Measurements from ENCODE around the gene ATP10B. TPM values are rescaled to one million over a fixed set of nuclear protein-coding genes. Genes with fewer than 3 reads are reported as not detected.

ATP10B gene
- total RNA-seq, 4 donors from 2014 or later: 17.9 to 29.6 (median 23.5) TPM

- DNase-seq (ENCODE audit: low spot score in 2 of 2): no peak
- 79% methylated on average over 5 of the region's 5 CpGs for WGBS, 2 donors
- intact Hi-C loops (cut with DNase I; ENCODE audit: low total_unique reads): no loop called here
- TF ChIP-seq CTCF (IDR thresholded peaks at IDR 0.05) (no peak), POLR2A (IDR thresholded peaks at IDR 0.05) (no peak)
- no peak overlapping the region for H3K4me3 ChIP-seq (ENCODE audit: low read depth, poor library complexity, severe bottlenecking)
Observed at GRCh38 chr5:160657622-160658458, 194.2 kb downstream of the ATP10B start.

GRCh38 chr5:160657068-160657507, 194.9 kb downstream of the ATP10B start:
- no peak overlapping the region for H3K4me3 ChIP-seq (ENCODE audit: low read depth, poor library complexity, severe bottlenecking)
- WGBS, 2 donors: 84 to 94% methylated on average over 1 of the region's 1 CpG
- TF ChIP-seq CTCF (IDR thresholded peaks at IDR 0.05) (no peak), POLR2A (IDR thresholded peaks at IDR 0.05) (no peak)

GRCh38 chr5:160655717-160656116, 196.3 kb downstream of the ATP10B start:
- intact Hi-C loops (cut with DNase I; ENCODE audit: low total_unique reads): no loop called here
- whole genome bisulfite sequencing, 2 donors: 91 to 92% methylated on average over 8 of the region's 8 CpGs
- no peak for TF ChIP-seq CTCF (IDR thresholded peaks at IDR 0.05)
- no peak for TF ChIP-seq POLR2A (IDR thresholded peaks at IDR 0.05)
- no peak for DNase-seq (ENCODE audit: low spot score in 2 of 2)
- no peak overlapping the region for H3K4me3 ChIP-seq (ENCODE audit: low read depth, poor library complexity, severe bottlenecking)

More at GRCh38 chr5:160657068-160657507, 194.9 kb downstream of the ATP10B start:
- DNase-seq (ENCODE audit: low spot score in 2 of 2): no peak
- intact Hi-C loops (cut with DNase I; ENCODE audit: low total_unique reads): no loop called here

GRCh38 chr5:160651692-160652645, 200.0 kb downstream of the ATP10B start:
- TF ChIP-seq POLR2A (IDR thresholded peaks at IDR 0.05) (no peak), CTCF (IDR thresholded peaks at IDR 0.05) (no peak)
- WGBS, 2 donors: 85 to 89% methylated on average over 9 of the region's 9 CpGs
- no peak for DNase-seq (ENCODE audit: low spot score in 2 of 2)
- intact Hi-C loops (cut with DNase I; ENCODE audit: low total_unique reads): no loop called here
- no peak overlapping the region for H3K4me3 ChIP-seq (ENCODE audit: low read depth, poor library complexity, severe bottlenecking)

- intact Hi-C loops (cut with DNase I; ENCODE audit: low total_unique reads): no loop called here
- TF ChIP-seq POLR2A (IDR thresholded peaks at IDR 0.05) (no peak), CTCF (IDR thresholded peaks at IDR 0.05) (no peak)
- DNase-seq (ENCODE audit: low spot score in 2 of 2): no peak
- no peak overlapping the region for H3K4me3 ChIP-seq (ENCODE audit: low read depth, poor library complexity, severe bottlenecking)
Observed at GRCh38 chr5:160649304-160649703, 202.7 kb downstream of the ATP10B start.
